K562 (cell line): ENCODE results near the gene LENG9. TPM values are rescaled to one million over a fixed set of nuclear protein-coding genes. Genes with fewer than 3 reads are reported as not detected.
A peak's percentile ranks its signal among the peaks of the same experiment; 100 is the strongest.

Source experiments
- CREM ChIP-seq: IDR thresholded peaks from 2 replicates; pipeline ENCODE4 v1.6.1; 2014; ENCODE audit warnings: antibody characterized with exemption, low read depth
- GTF3C2 ChIP-seq: IDR thresholded peaks from 3 replicates; pipeline ENCODE4 v1.6.1; 2011; ENCODE audit warnings: borderline replicate concordance, mild to moderate bottlenecking, moderate library complexity; ENCODE audit not compliant: insufficient read length; ENCODE audit errors: extremely low read depth
- HDAC8 ChIP-seq: fragments of 450-650 bp; IDR thresholded peaks from 2 replicates; pipeline ENCODE4 v1.6.1; 2016; ENCODE audit warnings: mild to moderate bottlenecking, missing genetic modification characterization, moderate library complexity, missing compliant biosample characterization
- IRF9 ChIP-seq: fragments of 450-650 bp; IDR thresholded peaks from 2 replicates; pipeline ENCODE4 v1.6.1; 2016; ENCODE audit warnings: missing biosample characterization, missing genetic modification characterization
- KDM5B ChIP-seq: fragments of 200-600 bp; sonication (generic); IDR thresholded peaks from 2 replicates; pipeline ENCODE4 v1.6.1; 2012; ENCODE audit warnings: low read depth, mild to moderate bottlenecking, moderate library complexity, low read length, control low read depth, inconsistent platforms; ENCODE audit not compliant: insufficient replicate concordance
- KLF13 ChIP-seq: fragments of 450-650 bp; IDR thresholded peaks from 2 replicates; pipeline ENCODE4 v1.6.1; 2016; ENCODE audit warnings: missing genetic modification characterization, low read depth, mild to moderate bottlenecking, missing compliant biosample characterization, moderate library complexity, borderline replicate concordance
- MBD2 ChIP-seq: sonication (generic); IDR thresholded peaks from 2 replicates; pipeline ENCODE4 v1.6.1; 2016; ENCODE audit warnings: low read depth, borderline replicate concordance
- MITF ChIP-seq: IDR thresholded peaks from 2 replicates; pipeline ENCODE4 v1.6.1; 2014; ENCODE audit warnings: antibody characterized with exemption
- NEUROD1 ChIP-seq: fragments of 150-350 bp; IDR thresholded peaks from 2 replicates; pipeline ENCODE4 v1.6.1; 2014; ENCODE audit warnings: borderline replicate concordance, low read length, low read depth; ENCODE audit not compliant: partially characterized antibody
- NFATC3 ChIP-seq: fragments of 450-650 bp; IDR thresholded peaks from 2 replicates; pipeline ENCODE4 v1.6.1; 2017; ENCODE audit warnings: mild to moderate bottlenecking
- NFIX ChIP-seq: fragments of 250-450 bp; sonication (Bioruptor Pico); IDR thresholded peaks from 2 replicates; pipeline ENCODE4 v1.4.0; 2020; ENCODE audit warnings: low read depth, mild to moderate bottlenecking, moderate library complexity
- NR2C1 ChIP-seq, 2 experiments: fragments of 450-650 bp; IDR thresholded peaks; 2 replicates each; pipeline ENCODE4 v1.6.1; 2017; ENCODE audit warnings: mild to moderate bottlenecking in 2 of 2, antibody characterized with exemption in 1 of 2, inconsistent platforms in 1 of 2, missing compliant biosample characterization in 1 of 2, missing genetic modification characterization in 1 of 2
- POLR2G ChIP-seq: fragments of 200-400 bp; formaldehyde crosslinking; IDR thresholded peaks from 2 replicates; pipeline ENCODE4 v1.6.1; 2017; ENCODE audit warnings: low read depth, mild to moderate bottlenecking, antibody characterized with exemption, low read length, moderate library complexity
- RAD51 ChIP-seq: fragments of 450-650 bp; IDR thresholded peaks from 2 replicates; pipeline ENCODE4 v1.7.1; 2016; ENCODE audit warnings: low read depth, mild to moderate bottlenecking, borderline replicate concordance
- SP2 ChIP-seq: IDR thresholded peaks from 2 replicates; pipeline ENCODE4 v1.6.1; 2011; ENCODE audit warnings: mild to moderate bottlenecking, low read depth, low read length, moderate library complexity; ENCODE audit not compliant: poor library complexity, severe bottlenecking; ENCODE audit errors: extremely low read depth
- TAF15 ChIP-seq: fragments of 200-400 bp; formaldehyde crosslinking; IDR thresholded peaks from 2 replicates; pipeline ENCODE4 v1.6.1; 2017; ENCODE audit warnings: mild to moderate bottlenecking, low read depth, low read length, moderate library complexity
- TCF7 ChIP-seq: sonication (generic); IDR thresholded peaks from 2 replicates; pipeline ENCODE4 v1.6.1; 2016; ENCODE audit warnings: antibody characterized with exemption, borderline replicate concordance
- ZNF146 ChIP-seq: IDR thresholded peaks from one replicate; pipeline ENCODE4 v1.6.1; 2018; ENCODE audit warnings: missing compliant biosample characterization; ENCODE audit not compliant: unreplicated experiment
- ZNF165 ChIP-seq: fragments of 250-450 bp; sonication (Bioruptor Pico); IDR thresholded peaks from 2 replicates; pipeline ENCODE4 v1.4.0; 2020; ENCODE audit warnings: borderline replicate concordance
- ZNF408 ChIP-seq: fragments of 250-450 bp; sonication (Bioruptor Pico); IDR thresholded peaks from 2 replicates; pipeline ENCODE4 v1.4.0; 2020; ENCODE audit warnings: low read depth, mild to moderate bottlenecking, moderate library complexity
- ZNF431 ChIP-seq: sonication (generic); formaldehyde crosslinking; IDR thresholded peaks from 2 replicates; pipeline ENCODE4 v1.8.0; 2022; ENCODE audit warnings: mild to moderate bottlenecking, missing genetic modification reagents
- ZNF766 ChIP-seq: fragments of 200-800 bp; sonication (Bioruptor generic); conservative IDR thresholded peaks from 2 replicates; pipeline ENCODE4 v1.6.1; 2016; ENCODE audit warnings: missing genetic modification characterization, missing compliant biosample characterization
- polyA plus RNA-seq, 8 experiments: library from polyadenylated mRNA; depleted of rRNA in 4 of 8; stranded (reverse) in 5 of 8; unstranded in 3 of 8; fragments of >200 nt; fragmentation: Nextera tagmentation in 2 of 8; fragmentation: Illumina TruSeq in 1 of 8; extraction: Ambion mirVana in 2 of 8; extraction: Trizol in 1 of 8; gene quantifications; 2 replicates each; pipeline versions ENCODE4 v1.2.1 to v1.2.3, GENCODE V29; 2011 to 2014; ENCODE audit warnings: inconsistent platforms in 1 of 8, missing spikeins in 1 of 8
- total RNA-seq, 7 experiments: library from RNA; depleted of rRNA in 6 of 7; stranded (reverse); fragments of >200 nt in 6 of 7; fragmentation: Illumina TruSeq in 2 of 7; extraction: Trizol in 2 of 7; gene quantifications; 2 replicates each; pipeline versions ENCODE4 v1.2.1 to v1.2.3, GENCODE V29; 2011 to 2021; ENCODE audit warnings: low replicate concordance in 1 of 7

LENG9 gene
- total and polyA plus RNA-seq, 9 of the 15 experiments (the other 6 are each of a cell fraction or from before 2014, with no cell fraction given): 0.06 to 0.64 (median 0.33) TPM; not detected in 1

GRCh38 chr19:54430306-54431254 is 33.0 kb downstream of the LENG9 start (continued):
- TF ChIP-seq MITF: no peak
- no peak for TF ChIP-seq NFIX (CRISPR knock-in tag)
- no peak for TF ChIP-seq ZNF146
- TF ChIP-seq NR2C1 (IDR thresholded peaks at IDR 0.05): no peak
- no peak for TF ChIP-seq NR2C1 (tag; IDR thresholded peaks at IDR 0.05)
- no peak for TF ChIP-seq HDAC8 (tag)
- no peak for TF ChIP-seq ZNF408 (CRISPR knock-in tag)
- no peak for TF ChIP-seq TAF15
- TF ChIP-seq IRF9 (tag): no peak
- peak; percentile 19 for TF ChIP-seq KDM5B
- no peak for TF ChIP-seq MBD2
- no peak for TF ChIP-seq NEUROD1
- TF ChIP-seq CREM: 0 out of 2 replicates have a peak, but pooled peaks have one; percentile 2
- TF ChIP-seq ZNF165: no peak
- TF ChIP-seq ZNF431: no peak
- no peak for TF ChIP-seq KLF13 (tag)
- no peak for TF ChIP-seq GTF3C2
- no peak for TF ChIP-seq TCF7
- no peak for TF ChIP-seq NFATC3
- TF ChIP-seq POLR2G: peak; percentile 70
- TF ChIP-seq ZNF766: no peak
- no peak for TF ChIP-seq SP2
- no peak for TF ChIP-seq RAD51
